Left lung (tissue), 10 donors: ENCODE results near the gene PHAF1. TPM values are rescaled to one million over a fixed set of nuclear protein-coding genes. Genes with fewer than 3 reads are reported as not detected.

Experiments used
- ATAC-seq: fragments of 200-7000 bp; cut with Tn5 transposase; one replicate; pipeline ENCODE4 v1.9.1; 2020; ENCODE audit warnings: moderate library complexity
- DNase-seq, 4 donors: peaks; one replicate each; pipeline ENCODE4 v3.0.0-alpha.2; 2013 to 2020
- H3K27ac ChIP-seq, 2 donors: fragments of 200-600 bp; sonication (generic) in 1 of 2; one replicate each; pipeline versions ENCODE4 v1.5.0 to v1.8.0; 2020 to 2021
- H3K27me3 ChIP-seq, 2 donors: fragments of 200-600 bp; sonication (generic) in 1 of 2; one replicate each; pipeline versions ENCODE4 v1.5.0 to v1.8.0; 2020 to 2021
- H3K36me3 ChIP-seq, 2 donors: fragments of 200-600 bp; sonication (generic) in 1 of 2; one replicate each; pipeline versions ENCODE4 v1.5.0 to v1.8.0; 2020 to 2021
- H3K4me1 ChIP-seq, 2 donors: fragments of 200-600 bp; one replicate each; pipeline ENCODE4 v1.8.0; 2021
- H3K4me3 ChIP-seq, 2 donors: fragments of 200-600 bp; sonication (generic) in 1 of 2; one replicate each; pipeline versions ENCODE4 v1.5.0 to v1.8.0; 2020 to 2021; ENCODE audit warnings: mild to moderate bottlenecking in 1 of 2
- H3K9me3 ChIP-seq, 2 donors: fragments of 200-600 bp; sonication (generic) in 1 of 2; one replicate each; pipeline versions ENCODE4 v1.5.0 to v1.8.0; 2020 to 2021
- intact Hi-C, 2 donors: fragments of 100-400 bp; cut with DNase I; formaldehyde crosslinking; loops; one replicate each; pipeline versions ENCODE4 v1.11.2 to v1.14.2; 2022
- polyA plus RNA-seq, 6 donors: library from polyadenylated mRNA; unstranded; fragments of 120-200 nt; gene quantifications; one replicate each; pipeline ENCODE4 v1.2.1, GENCODE V29; 2013; ENCODE audit not compliant: insufficient read length in 6 of 6
- total RNA-seq, 2 donors: library from RNA; stranded (reverse); fragmentation: NEBNext Ultra II Directional; extraction: Animal tissue kit (Norgen Biotek cat#: 25700); gene quantifications; one replicate each; pipeline ENCODE4 v1.2.1, GENCODE V29; 2021
- TF ChIP-seq, protein P1 (sequence below), 2 donors: fragments of 200-600 bp; sonication (generic) in 1 of 2; IDR thresholded peaks; one replicate each; pipeline versions ENCODE4 v1.5.0 to v1.8.0; 2021; ENCODE audit warnings: antibody characterized with exemption in 2 of 2
- donor health status: DM: no; HTN: yes; CAD: no.
- donor health status: DM: no; HTN: no; CAD: no.

Gene PHAF1
- total and polyA plus RNA-seq, 8 donors: 12.3 to 26.5 (median 23.5) TPM

GRCh38 chr16:67128417-67128816 is 18.7 kb downstream of the PHAF1 start:
- DNase-seq (no peak), ATAC-seq (no peak)
- Histone ChIP-seq H3K27me3 (no peaks in the 10 kb centered on the region), H3K36me3 (peaks cover 0 to 89% of the 10 kb centered on the region in 2 donors), H3K4me3 (no peak overlapping the region), H3K27ac (no peak overlapping the region), H3K4me1 (no peaks in the 10 kb centered on the region), H3K9me3 (no peaks in the 10 kb centered on the region)
- intact Hi-C loops: no loop called here
- TF ChIP-seq, protein P1, sequence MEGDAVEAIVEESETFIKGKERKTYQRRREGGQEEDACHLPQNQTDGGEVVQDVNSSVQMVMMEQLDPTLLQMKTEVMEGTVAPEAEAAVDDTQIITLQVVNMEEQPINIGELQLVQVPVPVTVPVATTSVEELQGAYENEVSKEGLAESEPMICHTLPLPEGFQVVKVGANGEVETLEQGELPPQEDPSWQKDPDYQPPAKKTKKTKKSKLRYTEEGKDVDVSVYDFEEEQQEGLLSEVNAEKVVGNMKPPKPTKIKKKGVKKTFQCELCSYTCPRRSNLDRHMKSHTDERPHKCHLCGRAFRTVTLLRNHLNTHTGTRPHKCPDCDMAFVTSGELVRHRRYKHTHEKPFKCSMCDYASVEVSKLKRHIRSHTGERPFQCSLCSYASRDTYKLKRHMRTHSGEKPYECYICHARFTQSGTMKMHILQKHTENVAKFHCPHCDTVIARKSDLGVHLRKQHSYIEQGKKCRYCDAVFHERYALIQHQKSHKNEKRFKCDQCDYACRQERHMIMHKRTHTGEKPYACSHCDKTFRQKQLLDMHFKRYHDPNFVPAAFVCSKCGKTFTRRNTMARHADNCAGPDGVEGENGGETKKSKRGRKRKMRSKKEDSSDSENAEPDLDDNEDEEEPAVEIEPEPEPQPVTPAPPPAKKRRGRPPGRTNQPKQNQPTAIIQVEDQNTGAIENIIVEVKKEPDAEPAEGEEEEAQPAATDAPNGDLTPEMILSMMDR (IDR thresholded peaks at IDR 0.05): no peak

DNA sequence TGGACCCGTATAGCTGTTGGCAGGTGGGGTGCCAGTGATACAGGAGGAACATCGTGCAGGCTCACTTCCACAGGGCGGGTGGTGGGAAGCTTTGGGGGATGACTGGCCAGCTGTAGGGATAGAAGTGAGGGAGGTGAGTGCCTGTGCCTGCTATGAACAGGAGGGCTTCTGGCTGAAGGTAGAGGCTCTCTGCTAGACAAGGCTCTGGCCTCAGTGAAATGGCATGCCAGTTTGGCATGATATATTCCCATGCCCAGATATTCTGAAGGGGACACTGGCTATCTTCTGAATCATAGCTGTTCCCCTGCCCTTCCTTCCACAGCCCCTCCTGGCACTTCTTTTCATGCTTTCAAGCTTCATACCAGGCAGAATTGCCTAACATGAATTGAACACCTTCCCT is 19.1 kb downstream of the PHAF1 start:
- Histone ChIP-seq H3K4me1 (no peaks in the 10 kb centered on the region), H3K9me3 (no peaks in the 10 kb centered on the region), H3K4me3 (no peak overlapping the region), H3K27me3 (no peaks in the 10 kb centered on the region), H3K27ac (no peak overlapping the region), H3K36me3 (peaks cover 0 to 89% of the 10 kb centered on the region in 2 donors)
- intact Hi-C loops: no loop called here
- DNase-seq (no peak), ATAC-seq (no peak)
- TF ChIP-seq, protein P1 (IDR thresholded peaks at IDR 0.05): no peak

DNA sequence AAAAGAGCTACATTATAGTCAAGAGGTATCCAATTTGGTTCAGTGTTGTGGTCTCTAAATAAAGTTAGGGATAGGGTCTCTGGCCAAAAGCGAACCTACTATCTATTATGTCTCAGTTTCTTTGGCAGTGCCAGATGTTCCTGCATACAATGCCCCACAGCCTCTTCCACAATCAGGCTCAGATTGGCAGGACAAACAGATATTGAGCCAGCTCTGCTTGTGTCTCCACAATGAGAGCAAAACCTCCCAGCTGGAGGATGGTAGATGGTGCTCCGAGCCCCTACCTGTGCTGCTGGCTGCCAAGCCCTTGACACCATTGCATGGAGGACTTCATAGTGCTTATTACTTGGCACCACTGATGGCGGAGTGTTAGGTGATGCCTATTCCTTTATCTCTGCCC is 19.7 kb downstream of the PHAF1 start:
- no peak for ATAC-seq
- DNase-seq: no peak
- no peak overlapping the region for H3K27ac ChIP-seq
- TF ChIP-seq, protein P1 (IDR thresholded peaks at IDR 0.05): no peak
- intact Hi-C loops: no loop called here
- no peaks in the 10 kb centered on the region for H3K4me1 ChIP-seq
- peaks cover 0 to 89% of the 10 kb centered on the region in 2 donors for H3K36me3 ChIP-seq
- no peaks in the 10 kb centered on the region for H3K27me3 ChIP-seq
- no peak overlapping the region for H3K4me3 ChIP-seq
- H3K9me3 ChIP-seq: no peaks in the 10 kb centered on the region

GRCh38 chr16:67137605-67138004 is 27.9 kb downstream of the PHAF1 start:
- TF ChIP-seq, protein P1 (IDR thresholded peaks at IDR 0.05): no peak
- no peaks in the 10 kb centered on the region for H3K4me1 ChIP-seq
- intact Hi-C loops: no loop called here
- no peak for ATAC-seq
- no peaks in the 10 kb centered on the region for H3K9me3 ChIP-seq
- no peak overlapping the region for H3K4me3 ChIP-seq
- peaks cover 0 to 100% of the 10 kb centered on the region in 2 donors for H3K36me3 ChIP-seq
- no peak for DNase-seq
- H3K27ac ChIP-seq: no peak overlapping the region
- H3K27me3 ChIP-seq: no peaks in the 10 kb centered on the region

GRCh38 chr16:67141391-67141790 is 31.6 kb downstream of the PHAF1 start:
- H3K27me3 ChIP-seq: no peaks in the 10 kb centered on the region
- no peaks in the 10 kb centered on the region for H3K4me1 ChIP-seq
- no peak overlapping the region for H3K4me3 ChIP-seq
- DNase-seq: peak in 1 of 4 donors; percentile 59
- no peak overlapping the region for H3K27ac ChIP-seq
- intact Hi-C loops: no loop called here
- TF ChIP-seq, protein P1 (IDR thresholded peaks at IDR 0.05): no peak
- H3K36me3 ChIP-seq: peaks cover 0 to 100% of the 10 kb centered on the region in 2 donors
- H3K9me3 ChIP-seq: no peaks in the 10 kb centered on the region
- ATAC-seq: no peak
